ENCODE measurements around the gene TACC2. TPM values are rescaled to one million over a fixed set of nuclear protein-coding genes. Genes with fewer than 3 reads are reported as not detected.

Gene TACC2
- total RNA-seq, 2 donors from 2014 or later, result 107 to 113 TPM

- intact Hi-C loops (cut with DNase I, micrococcal nuclease), result loop anchor here (2.0 to 10.0 kb wide), 3 partner anchors 136 to 266 kb away; partner anchors contain the start of gene DMBT1 (in 1 of the 2)
- ATAC-seq, result peak; percentile 94
- DNase-seq, result peak; percentile 48 to 76
Measured at GRCh38 chr10:122298598-122299301, 309.8 kb downstream of the TACC2 start.

- intact Hi-C loops (cut with DNase I, micrococcal nuclease), result loop anchor here (2.0 to 10.0 kb wide), 3 partner anchors 135 to 265 kb away; partner anchors contain the start of gene DMBT1 (in 1 of the 2)
- no peak for ATAC-seq
Measured at GRCh38 chr10:122299423-122300075, 310.6 kb downstream of the TACC2 start.

GRCh38 chr10:122301055-122301810 lies 312.3 kb downstream of the TACC2 start:
- DNase-seq (no peak), ATAC-seq (no peak)
- intact Hi-C loops (cut with DNase I, micrococcal nuclease), result no loop called here

More at GRCh38 chr10:122299423-122300075, 310.6 kb downstream of the TACC2 start:
- DNase-seq, result no peak

GRCh38 chr10:122301811-122302115 lies 312.8 kb downstream of the TACC2 start:
- ATAC-seq (no peak), DNase-seq (no peak)
- intact Hi-C loops (cut with DNase I, micrococcal nuclease), result no loop called here

- no peak for ATAC-seq
- intact Hi-C loops (cut with DNase I, micrococcal nuclease), result no loop called here
- DNase-seq, result no peak
Measured at GRCh38 chr10:122302315-122302714, 313.4 kb downstream of the TACC2 start.

- intact Hi-C loops (cut with DNase I, micrococcal nuclease), result no loop called here
- no peak for DNase-seq
- ATAC-seq, result no peak
Measured at GRCh38 chr10:122303271-122304053, 314.5 kb downstream of the TACC2 start.

Other genes starting within 250 kb of the TACC2 start
- 10 to 100 TPM; 44.8 to 50.7 TPM for gene ATE1, start 61.1 kb upstream of the TACC2 start, total RNA-seq
- gene NSMCE4A, start 13.9 kb upstream of the TACC2 start, total RNA-seq, result 10 to 100 TPM; 51.6 to 61.7 TPM